Measurements from ENCODE around the gene GATAD2A.

The GATAD2A gene

GRCh38 chr19:19529783-19530422 lies 124.4 kb downstream of the GATAD2A start:
- no peak for TF ChIP-seq CTCF (IDR thresholded peaks at IDR 0.05; ENCODE audit: low read depth, low read length)
- DNase-seq (ENCODE audit: low read depth in 2 of 2), result no peak
- no peak overlapping the region for H3K4me3 ChIP-seq (replicated peaks in 1 of 2; ENCODE audit: low read depth in 2 of 2, low read length in 2 of 2)

- peak; percentile 24 to 28 for DNase-seq (ENCODE audit: low read depth in 2 of 2)
- no peak overlapping the region for H3K4me3 ChIP-seq (replicated peaks in 1 of 2; ENCODE audit: low read depth in 2 of 2, low read length in 2 of 2)
- TF ChIP-seq CTCF (IDR thresholded peaks at IDR 0.05; ENCODE audit: low read depth, low read length), result no peak
Observed at GRCh38 chr19:19530423-19530804, 124.9 kb downstream of the GATAD2A start.

GRCh38 chr19:19530889-19531288 lies 125.4 kb downstream of the GATAD2A start:
- TF ChIP-seq CTCF (IDR thresholded peaks at IDR 0.05; ENCODE audit: low read depth, low read length), result no peak
- no peak overlapping the region for H3K4me3 ChIP-seq (replicated peaks in 1 of 2; ENCODE audit: low read depth in 2 of 2, low read length in 2 of 2)

GRCh38 chr19:19531951-19532805 lies 126.7 kb downstream of the GATAD2A start:
- H3K4me3 ChIP-seq (replicated peaks in 1 of 2; ENCODE audit: low read depth in 2 of 2, low read length in 2 of 2), result no peak overlapping the region
- peak; percentile 65 to 67 for DNase-seq (ENCODE audit: low read depth in 2 of 2)
- peak; percentile 96 for TF ChIP-seq CTCF (IDR thresholded peaks at IDR 0.05; ENCODE audit: low read depth, low read length)

More at GRCh38 chr19:19530889-19531288, 125.4 kb downstream of the GATAD2A start:
- no peak for DNase-seq (ENCODE audit: low read depth in 2 of 2)

GRCh38 chr19:19532806-19533701 lies 127.6 kb downstream of the GATAD2A start:
- DNase-seq (ENCODE audit: low read depth in 2 of 2), result no peak
- no peak overlapping the region for H3K4me3 ChIP-seq (replicated peaks in 1 of 2; ENCODE audit: low read depth in 2 of 2, low read length in 2 of 2)
- no peak for TF ChIP-seq CTCF (IDR thresholded peaks at IDR 0.05; ENCODE audit: low read depth, low read length)

- H3K4me3 ChIP-seq (replicated peaks in 1 of 2; ENCODE audit: low read depth in 2 of 2, low read length in 2 of 2), result no peak overlapping the region
- TF ChIP-seq CTCF (IDR thresholded peaks at IDR 0.05; ENCODE audit: low read depth, low read length), result no peak
- no peak for DNase-seq (ENCODE audit: low read depth in 2 of 2)
Observed at GRCh38 chr19:19533841-19534240, 128.4 kb downstream of the GATAD2A start.

Measured in cardiac fibroblast (primary cell).